Endothelial cell (in vitro differentiated cells): Measurements from ENCODE around the gene ATXN7. TPM values are rescaled to one million over a fixed set of nuclear protein-coding genes. Genes with fewer than 3 reads are reported as not detected.

Experiments used
- DNase-seq: peaks from one replicate; pipeline ENCODE4 v3.0.0; 2021; ENCODE audit warnings: low spot score
- H3K27ac Mint-ChIP-seq: one replicate; pipeline ENCODE4 v1.8.0; 2021; ENCODE audit warnings: mixed read lengths, inconsistent platforms; ENCODE audit not compliant: unreplicated experiment
- H3K27me3 Mint-ChIP-seq: one replicate; pipeline ENCODE4 v1.8.0; 2021; ENCODE audit warnings: mild to moderate bottlenecking, moderate library complexity, mixed read lengths, inconsistent platforms; ENCODE audit not compliant: unreplicated experiment
- H3K36me3 Mint-ChIP-seq: one replicate; pipeline ENCODE4 v1.8.0; 2021; ENCODE audit warnings: mild to moderate bottlenecking, low read depth, mixed read lengths, inconsistent platforms; ENCODE audit not compliant: unreplicated experiment
- H3K4me1 Mint-ChIP-seq: one replicate; pipeline ENCODE4 v1.8.0; 2021; ENCODE audit warnings: mild to moderate bottlenecking, mixed read lengths, inconsistent platforms; ENCODE audit not compliant: unreplicated experiment
- H3K4me3 Mint-ChIP-seq: one replicate; pipeline ENCODE4 v1.8.0; 2021; ENCODE audit warnings: mild to moderate bottlenecking, mixed read lengths, inconsistent platforms; ENCODE audit not compliant: unreplicated experiment
- H3K9me3 Mint-ChIP-seq: one replicate; pipeline ENCODE4 v1.8.0; 2021; ENCODE audit warnings: mixed read lengths, inconsistent platforms; ENCODE audit not compliant: unreplicated experiment
- CTCF ChIP-seq: fragments of 200-600 bp; sonication (generic); IDR thresholded peaks from one replicate; pipeline ENCODE4 v1.5.0; 2021; ENCODE audit warnings: antibody characterized with exemption; ENCODE audit not compliant: unreplicated experiment
- total RNA-seq: library from RNA; stranded (reverse); fragmentation: NEBNext Ultra II Directional; extraction: Animal tissue kit (Norgen Biotek cat#: 25700); gene quantifications from one replicate; pipeline ENCODE4 v1.2.1, GENCODE V29; 2021; ENCODE audit not compliant: unreplicated experiment

The ATXN7 gene
- total RNA-seq, 1 donor from 2014 or later: 21.0 TPM

- DNase-seq: no peak
- no peaks in the 10 kb centered on the region for H3K36me3 Mint-ChIP-seq
- peak overlapping the region; percentile 91 for H3K27ac Mint-ChIP-seq
- no peaks in the 10 kb centered on the region for H3K27me3 Mint-ChIP-seq
- no peaks in the 10 kb centered on the region for H3K9me3 Mint-ChIP-seq
- no peak for TF ChIP-seq CTCF
- H3K4me1 Mint-ChIP-seq: peaks cover 45% of the 10 kb centered on the region
- no peak overlapping the region for H3K4me3 Mint-ChIP-seq
Measured at GRCh38 chr3:63932509-63933212, 69.0 kb downstream of the ATXN7 start.

- H3K9me3 Mint-ChIP-seq: no peaks in the 10 kb centered on the region
- H3K4me1 Mint-ChIP-seq: peaks cover 45% of the 10 kb centered on the region
- no peaks in the 10 kb centered on the region for H3K36me3 Mint-ChIP-seq
- no peak overlapping the region for H3K4me3 Mint-ChIP-seq
- no peaks in the 10 kb centered on the region for H3K27me3 Mint-ChIP-seq
- no peak for DNase-seq
- H3K27ac Mint-ChIP-seq: peak overlapping the region; percentile 91
- no peak for TF ChIP-seq CTCF
Measured at GRCh38 chr3:63933459-63933858, 69.8 kb downstream of the ATXN7 start.

- no peak overlapping the region for H3K4me3 Mint-ChIP-seq
- H3K4me1 Mint-ChIP-seq: peaks cover 45% of the 10 kb centered on the region
- peak; percentile 9 for DNase-seq
- no peaks in the 10 kb centered on the region for H3K9me3 Mint-ChIP-seq
- H3K36me3 Mint-ChIP-seq: no peaks in the 10 kb centered on the region
- TF ChIP-seq CTCF: no peak
- peaks cover 1% of the 10 kb centered on the region for H3K27me3 Mint-ChIP-seq
- H3K27ac Mint-ChIP-seq: peak overlapping the region; percentile 91
Measured at GRCh38 chr3:63934041-63934866, 70.6 kb downstream of the ATXN7 start.

- no peak overlapping the region for H3K4me3 Mint-ChIP-seq
- no peak overlapping the region for H3K27ac Mint-ChIP-seq
- no peak for DNase-seq
- no peaks in the 10 kb centered on the region for H3K36me3 Mint-ChIP-seq
- peaks cover 2% of the 10 kb centered on the region for H3K27me3 Mint-ChIP-seq
- no peak for TF ChIP-seq CTCF
- no peaks in the 10 kb centered on the region for H3K9me3 Mint-ChIP-seq
- H3K4me1 Mint-ChIP-seq: peaks cover 29% of the 10 kb centered on the region
Measured at GRCh38 chr3:63936925-63937324, 73.3 kb downstream of the ATXN7 start.
